Measurements from ENCODE around the gene NTRK3.

NTRK3 gene

GRCh38 chr15:87924433-87924832 lies 332.1 kb downstream of the NTRK3 start:
- Histone ChIP-seq H3K27ac (ENCODE audit: low read length) (no peak overlapping the region), H3K27me3 (ENCODE audit: insufficient read depth, low read length) (no peaks in the 10 kb centered on the region), H3K9me3 (ENCODE audit: insufficient read depth, low read depth, low read length) (no peaks in the 10 kb centered on the region), H3K4me3 (ENCODE audit: low read length) (no peak overlapping the region), H3K4me1 (ENCODE audit: insufficient read depth, low read length) (no peaks in the 10 kb centered on the region), H3K36me3 (ENCODE audit: insufficient read depth, low read depth, low read length) (no peaks in the 10 kb centered on the region), H3K9ac (ENCODE audit: low read depth, low read length) (no peak overlapping the region)

- Histone ChIP-seq H3K4me1 (ENCODE audit: insufficient read depth, low read length) (no peaks in the 10 kb centered on the region), H3K36me3 (ENCODE audit: insufficient read depth, low read depth, low read length) (no peaks in the 10 kb centered on the region), H3K4me3 (ENCODE audit: low read length) (no peak overlapping the region), H3K9ac (ENCODE audit: low read depth, low read length) (no peak overlapping the region), H3K27ac (ENCODE audit: low read length) (no peak overlapping the region), H3K27me3 (ENCODE audit: insufficient read depth, low read length) (no peaks in the 10 kb centered on the region), H3K9me3 (ENCODE audit: insufficient read depth, low read depth, low read length) (no peaks in the 10 kb centered on the region)
Observed at GRCh38 chr15:87919064-87919463, 337.5 kb downstream of the NTRK3 start.

- Histone ChIP-seq H3K27me3 (ENCODE audit: insufficient read depth, low read length) (no peaks in the 10 kb centered on the region), H3K9me3 (ENCODE audit: insufficient read depth, low read depth, low read length) (no peaks in the 10 kb centered on the region), H3K9ac (ENCODE audit: low read depth, low read length) (no peak overlapping the region), H3K36me3 (ENCODE audit: insufficient read depth, low read depth, low read length) (no peaks in the 10 kb centered on the region), H3K27ac (ENCODE audit: low read length) (no peak overlapping the region), H3K4me1 (ENCODE audit: insufficient read depth, low read length) (no peaks in the 10 kb centered on the region), H3K4me3 (ENCODE audit: low read length) (no peak overlapping the region)
Observed at GRCh38 chr15:87917480-87917879, 339.1 kb downstream of the NTRK3 start.

- no peak overlapping the region for H3K27ac ChIP-seq (ENCODE audit: low read length)
- no peak overlapping the region for H3K9ac ChIP-seq (ENCODE audit: low read depth, low read length)
- no peak overlapping the region for H3K4me3 ChIP-seq (ENCODE audit: low read length)
- H3K9me3 ChIP-seq (ENCODE audit: insufficient read depth, low read depth, low read length): no peaks in the 10 kb centered on the region
- H3K4me1 ChIP-seq (ENCODE audit: insufficient read depth, low read length): no peaks in the 10 kb centered on the region
- H3K36me3 ChIP-seq (ENCODE audit: insufficient read depth, low read depth, low read length): no peaks in the 10 kb centered on the region
- no peaks in the 10 kb centered on the region; the same call in 1 of the 2 replicates for H3K27me3 ChIP-seq (ENCODE audit: insufficient read depth, low read length)
Observed at GRCh38 chr15:87916208-87916607, 340.3 kb downstream of the NTRK3 start.

GRCh38 chr15:87910301-87910700 lies 346.2 kb downstream of the NTRK3 start:
- Histone ChIP-seq H3K4me1 (ENCODE audit: insufficient read depth, low read length) (no peaks in the 10 kb centered on the region), H3K27ac (ENCODE audit: low read length) (no peak overlapping the region), H3K36me3 (ENCODE audit: insufficient read depth, low read depth, low read length) (no peaks in the 10 kb centered on the region), H3K4me3 (ENCODE audit: low read length) (no peak overlapping the region), H3K9ac (ENCODE audit: low read depth, low read length) (no peak overlapping the region), H3K27me3 (ENCODE audit: insufficient read depth, low read length) (no peaks in the 10 kb centered on the region; the same call in 1 of the 2 replicates), H3K9me3 (ENCODE audit: insufficient read depth, low read depth, low read length) (no peaks in the 10 kb centered on the region)

GRCh38 chr15:87907676-87908446 lies 348.7 kb downstream of the NTRK3 start:
- Histone ChIP-seq H3K4me1 (ENCODE audit: insufficient read depth, low read length) (no peaks in the 10 kb centered on the region), H3K27ac (ENCODE audit: low read length) (no peak overlapping the region), H3K4me3 (ENCODE audit: low read length) (no peak overlapping the region), H3K9ac (ENCODE audit: low read depth, low read length) (no peak overlapping the region), H3K36me3 (ENCODE audit: insufficient read depth, low read depth, low read length) (no peaks in the 10 kb centered on the region), H3K27me3 (ENCODE audit: insufficient read depth, low read length) (no peaks in the 10 kb centered on the region; the same call in 1 of the 2 replicates), H3K9me3 (ENCODE audit: insufficient read depth, low read depth, low read length) (no peaks in the 10 kb centered on the region)

- Histone ChIP-seq H3K4me3 (ENCODE audit: low read length) (no peak overlapping the region), H3K9me3 (ENCODE audit: insufficient read depth, low read depth, low read length) (no peaks in the 10 kb centered on the region), H3K36me3 (ENCODE audit: insufficient read depth, low read depth, low read length) (no peaks in the 10 kb centered on the region), H3K27me3 (ENCODE audit: insufficient read depth, low read length) (no peaks in the 10 kb centered on the region; the same call in 1 of the 2 replicates), H3K9ac (ENCODE audit: low read depth, low read length) (no peak overlapping the region), H3K4me1 (ENCODE audit: insufficient read depth, low read length) (no peaks in the 10 kb centered on the region), H3K27ac (ENCODE audit: low read length) (no peak overlapping the region)
Observed at GRCh38 chr15:87906444-87906843, 350.1 kb downstream of the NTRK3 start.

- Histone ChIP-seq H3K27me3 (ENCODE audit: insufficient read depth, low read length) (no peaks in the 10 kb centered on the region; the same call in 1 of the 2 replicates), H3K4me3 (ENCODE audit: low read length) (no peak overlapping the region), H3K27ac (ENCODE audit: low read length) (no peak overlapping the region), H3K4me1 (ENCODE audit: insufficient read depth, low read length) (no peaks in the 10 kb centered on the region), H3K9me3 (ENCODE audit: insufficient read depth, low read depth, low read length) (no peaks in the 10 kb centered on the region), H3K9ac (ENCODE audit: low read depth, low read length) (no peak overlapping the region), H3K36me3 (ENCODE audit: insufficient read depth, low read depth, low read length) (no peaks in the 10 kb centered on the region)
Observed at GRCh38 chr15:87902772-87903426, 353.6 kb downstream of the NTRK3 start.

GRCh38 chr15:87901926-87902690 lies 354.4 kb downstream of the NTRK3 start:
- Histone ChIP-seq H3K27me3 (ENCODE audit: insufficient read depth, low read length) (no peaks in the 10 kb centered on the region), H3K4me1 (ENCODE audit: insufficient read depth, low read length) (no peaks in the 10 kb centered on the region), H3K36me3 (ENCODE audit: insufficient read depth, low read depth, low read length) (no peaks in the 10 kb centered on the region), H3K9ac (ENCODE audit: low read depth, low read length) (no peak overlapping the region), H3K4me3 (ENCODE audit: low read length) (no peak overlapping the region), H3K27ac (ENCODE audit: low read length) (no peak overlapping the region), H3K9me3 (ENCODE audit: insufficient read depth, low read depth, low read length) (no peaks in the 10 kb centered on the region)

- Histone ChIP-seq H3K4me1 (ENCODE audit: insufficient read depth, low read length) (no peaks in the 10 kb centered on the region), H3K9ac (ENCODE audit: low read depth, low read length) (no peak overlapping the region)
Observed at GRCh38 chr15:87901008-87901407, 355.5 kb downstream of the NTRK3 start.

GRCh38 chr15:87896936-87897335 lies 359.6 kb downstream of the NTRK3 start:
- Histone ChIP-seq H3K9ac (ENCODE audit: low read depth, low read length) (no peak overlapping the region), H3K4me3 (ENCODE audit: low read length) (no peak overlapping the region), H3K36me3 (ENCODE audit: insufficient read depth, low read depth, low read length) (no peaks in the 10 kb centered on the region), H3K27me3 (ENCODE audit: insufficient read depth, low read length) (no peaks in the 10 kb centered on the region), H3K9me3 (ENCODE audit: insufficient read depth, low read depth, low read length) (no peaks in the 10 kb centered on the region), H3K4me1 (ENCODE audit: insufficient read depth, low read length) (no peaks in the 10 kb centered on the region), H3K27ac (ENCODE audit: low read length) (no peak overlapping the region)

More at GRCh38 chr15:87901008-87901407, 355.5 kb downstream of the NTRK3 start:
- no peak overlapping the region for H3K4me3 ChIP-seq (ENCODE audit: low read length)
- H3K27me3 ChIP-seq (ENCODE audit: insufficient read depth, low read length): no peaks in the 10 kb centered on the region
- no peak overlapping the region for H3K27ac ChIP-seq (ENCODE audit: low read length)
- H3K9me3 ChIP-seq (ENCODE audit: insufficient read depth, low read depth, low read length): no peaks in the 10 kb centered on the region
- no peaks in the 10 kb centered on the region for H3K36me3 ChIP-seq (ENCODE audit: insufficient read depth, low read depth, low read length)

All from iPS-20b (cell line).